ENCODE data around the gene MEST. TPM values are rescaled to one million over a fixed set of nuclear protein-coding genes. Genes with fewer than 3 reads are reported as not detected.

The MEST gene
- total and polyA plus RNA-seq, 10 of the 15 experiments (the other 5 are each of a cell fraction or from before 2014, with no cell fraction given), result 1.0 to 18.2 (median 8.2) TPM

DNA sequence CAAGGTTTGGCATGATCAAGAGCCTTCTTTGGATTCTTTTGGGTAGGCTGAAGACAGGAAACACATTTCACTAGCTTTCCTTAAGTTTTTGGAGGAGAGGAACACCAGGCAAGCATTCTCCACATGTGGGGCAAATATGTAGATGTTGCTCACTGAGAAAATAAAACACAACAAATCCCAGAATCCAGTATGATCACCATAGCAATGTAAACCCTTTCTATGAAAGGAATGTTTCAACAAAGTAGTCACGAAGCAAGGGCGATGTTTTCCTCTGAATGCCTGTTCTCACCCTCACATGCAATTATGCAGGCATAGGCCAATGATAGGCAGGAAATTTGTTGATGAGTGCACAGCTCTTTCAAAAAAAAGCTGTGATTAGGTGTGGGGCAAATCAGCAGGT lies 30.6 kb upstream of the MEST start (continued):
- TF ChIP-seq, protein P1, sequence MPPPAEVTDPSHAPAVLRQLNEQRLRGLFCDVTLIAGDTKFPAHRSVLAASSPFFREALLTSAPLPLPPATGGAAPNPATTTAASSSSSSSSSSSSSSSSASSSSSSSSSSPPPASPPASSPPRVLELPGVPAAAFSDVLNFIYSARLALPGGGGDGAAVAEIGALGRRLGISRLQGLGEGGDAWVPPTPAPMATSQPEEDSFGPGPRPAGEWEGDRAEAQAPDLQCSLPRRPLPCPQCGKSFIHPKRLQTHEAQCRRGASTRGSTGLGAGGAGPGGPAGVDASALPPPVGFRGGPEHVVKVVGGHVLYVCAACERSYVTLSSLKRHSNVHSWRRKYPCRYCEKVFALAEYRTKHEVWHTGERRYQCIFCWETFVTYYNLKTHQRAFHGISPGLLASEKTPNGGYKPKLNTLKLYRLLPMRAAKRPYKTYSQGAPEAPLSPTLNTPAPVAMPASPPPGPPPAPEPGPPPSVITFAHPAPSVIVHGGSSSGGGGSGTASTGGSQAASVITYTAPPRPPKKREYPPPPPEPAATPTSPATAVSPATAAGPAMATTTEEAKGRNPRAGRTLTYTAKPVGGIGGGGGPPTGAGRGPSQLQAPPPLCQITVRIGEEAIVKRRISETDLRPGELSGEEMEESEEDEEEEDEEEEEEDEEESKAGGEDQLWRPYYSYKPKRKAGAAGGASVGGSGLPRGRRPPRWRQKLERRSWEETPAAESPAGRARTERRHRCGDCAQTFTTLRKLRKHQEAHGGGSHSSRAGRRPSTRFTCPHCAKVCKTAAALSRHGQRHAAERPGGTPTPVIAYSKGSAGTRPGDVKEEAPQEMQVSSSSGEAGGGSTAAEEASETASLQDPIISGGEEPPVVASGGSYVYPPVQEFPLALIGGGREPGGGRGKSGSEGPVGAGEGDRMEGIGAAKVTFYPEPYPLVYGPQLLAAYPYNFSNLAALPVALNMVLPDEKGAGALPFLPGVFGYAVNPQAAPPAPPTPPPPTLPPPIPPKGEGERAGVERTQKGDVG (CRISPR knock-in tag; IDR thresholded peaks at IDR 0.05), result no peak
- TF ChIP-seq RELA (IDR thresholded peaks at IDR 0.05; ENCODE audit: borderline replicate concordance, partially characterized antibody) (no peak), RAD21 (IDR thresholded peaks at IDR 0.05; ENCODE audit: insufficient read depth, low read depth, low read length) (no peak), SPI1 (IDR thresholded peaks at IDR 0.05; ENCODE audit: borderline replicate concordance, insufficient read depth, low read depth, low read length) (no peak), NR2C1 (IDR thresholded peaks at IDR 0.05) (no peak)

DNA sequence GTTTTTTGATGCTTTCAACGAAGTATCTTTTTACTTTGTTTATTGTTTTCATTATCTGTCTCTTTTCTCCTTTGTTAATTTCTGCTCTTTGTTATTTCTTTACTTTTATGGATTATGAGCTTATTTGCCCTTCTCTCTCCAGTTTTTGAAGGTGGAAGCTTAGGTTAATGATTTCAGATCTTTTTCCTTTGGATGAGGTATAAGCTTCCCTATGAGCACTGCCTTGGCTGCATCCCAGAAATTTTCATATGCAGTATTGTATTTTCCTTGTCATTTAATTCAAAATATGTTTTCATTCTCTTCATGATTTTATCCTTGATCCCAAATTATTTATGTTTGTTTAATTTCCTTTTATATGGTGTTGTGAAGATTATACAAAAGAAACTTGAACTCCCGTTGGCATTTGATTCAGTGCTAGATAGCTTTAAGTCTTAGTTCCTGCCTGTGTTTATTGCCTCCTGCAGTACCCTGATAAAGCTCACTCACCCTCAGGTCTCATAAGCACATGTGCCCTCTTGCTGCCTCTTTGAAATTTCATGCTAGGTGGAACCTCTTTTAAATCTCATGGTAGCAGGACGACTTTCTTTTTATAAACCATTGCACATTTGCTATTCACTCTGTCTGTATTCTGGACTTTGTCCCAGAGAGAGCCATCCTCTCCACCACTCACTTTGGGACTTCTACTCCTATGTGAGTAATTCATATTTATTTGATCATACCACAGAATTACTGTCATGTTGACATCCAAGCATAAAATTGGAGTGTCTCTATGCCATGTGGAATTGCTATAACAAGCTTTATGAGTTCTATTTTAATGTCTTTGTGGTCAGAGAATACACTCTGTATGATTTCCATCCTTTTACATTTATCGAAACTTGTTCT lies 28.1 kb upstream of the MEST start:
- Histone ChIP-seq H3K27me3 (replicated peaks in 1 of 2; ENCODE audit: control insufficient read depth in 2 of 2, insufficient read depth in 2 of 2, low read length in 1 of 2) (no peaks in the 10 kb centered on the region; a peak in 1 of 4 replicates), H3K4me3 (no peak overlapping the region), H3K4me1 (ENCODE audit: control insufficient read depth, insufficient read depth, low read length) (no peaks in the 10 kb centered on the region), H3K4me2 (ENCODE audit: control insufficient read depth, insufficient read depth) (no peak overlapping the region), H3K27ac (ENCODE audit: control insufficient read depth, insufficient read depth) (no peak overlapping the region), H3K9me3 (replicated peaks; ENCODE audit: control insufficient read depth, insufficient read depth, low read length) (peaks cover 3% of the 10 kb centered on the region; the same call in 2 of the 3 replicates), H3K79me2 (ENCODE audit: control insufficient read depth, insufficient read depth, low read length) (no peaks in the 10 kb centered on the region), H3K36me3 (ENCODE audit: control insufficient read depth in 2 of 2, insufficient read depth in 2 of 2, low read length in 1 of 2) (no peaks in the 10 kb centered on the region), H4K20me1 (ENCODE audit: control insufficient read depth, insufficient read depth) (no peaks in the 10 kb centered on the region), H2AFZ (ENCODE audit: control insufficient read depth, low read depth, low read length) (no peak overlapping the region), H3K9ac (ENCODE audit: control insufficient read depth, insufficient read depth, low read length) (no peak overlapping the region)
- WGBS (ENCODE audit: insufficient coverage, insufficient replicate concordance, low lambda C conversion rate, missing lambda C conversion rate), result 41% methylated on average over 4 of the region's 4 CpGs
- in situ Hi-C loops (cut with MboI) (no loop called here), intact Hi-C loops (cut with micrococcal nuclease; ENCODE audit: unreplicated experiment) (no loop called here)
- ATAC-seq (no peak), FAIRE-seq (no peak), DNase-seq (ENCODE audit: low read depth, low spot score) (no peak)
- RAD21 ChIA-PET (ENCODE audit: unreplicated experiment), result interaction anchor here (1.1 kb wide), 1 partner anchor 9 kb away, joined by 3 read pairs; no protein-coding TSS in a partner anchor
- SMC1A ChIA-PET (ENCODE audit: uncharacterized antibody, unreplicated experiment), result interaction anchor here (0.7 to 1.1 kb wide), 2 partner anchors 13 to 40 kb away, joined by 3 to 5 read pairs; no protein-coding TSS in a partner anchor
- CTCF ChIA-PET, result interaction anchor here (0.8 to 1.2 kb wide), 4 partner anchors 8 to 51 kb away, joined by 3 read pairs; no protein-coding TSS in a partner anchor
- POLR2A ChIA-PET, result interaction anchor here (0.5 kb wide), 1 partner anchor 46 kb away, joined by 3 read pairs; no protein-coding TSS in a partner anchor
- BruUV-seq (replicated peaks), result no TSS peak
- TF ChIP-seq, protein P2, sequence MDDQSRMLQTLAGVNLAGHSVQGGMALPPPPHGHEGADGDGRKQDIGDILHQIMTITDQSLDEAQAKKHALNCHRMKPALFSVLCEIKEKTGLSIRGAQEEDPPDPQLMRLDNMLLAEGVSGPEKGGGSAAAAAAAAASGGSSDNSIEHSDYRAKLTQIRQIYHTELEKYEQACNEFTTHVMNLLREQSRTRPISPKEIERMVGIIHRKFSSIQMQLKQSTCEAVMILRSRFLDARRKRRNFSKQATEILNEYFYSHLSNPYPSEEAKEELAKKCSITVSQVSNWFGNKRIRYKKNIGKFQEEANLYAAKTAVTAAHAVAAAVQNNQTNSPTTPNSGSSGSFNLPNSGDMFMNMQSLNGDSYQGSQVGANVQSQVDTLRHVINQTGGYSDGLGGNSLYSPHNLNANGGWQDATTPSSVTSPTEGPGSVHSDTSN (IDR thresholded peaks at IDR 0.05; ENCODE audit: insufficient replicate concordance, low read depth, low read length), result no peak
- TF ChIP-seq, protein P3, sequence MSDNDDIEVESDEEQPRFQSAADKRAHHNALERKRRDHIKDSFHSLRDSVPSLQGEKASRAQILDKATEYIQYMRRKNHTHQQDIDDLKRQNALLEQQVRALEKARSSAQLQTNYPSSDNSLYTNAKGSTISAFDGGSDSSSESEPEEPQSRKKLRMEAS (IDR thresholded peaks at IDR 0.05; ENCODE audit: low read depth, low read length), result no peak
- TF ChIP-seq, protein P4, sequence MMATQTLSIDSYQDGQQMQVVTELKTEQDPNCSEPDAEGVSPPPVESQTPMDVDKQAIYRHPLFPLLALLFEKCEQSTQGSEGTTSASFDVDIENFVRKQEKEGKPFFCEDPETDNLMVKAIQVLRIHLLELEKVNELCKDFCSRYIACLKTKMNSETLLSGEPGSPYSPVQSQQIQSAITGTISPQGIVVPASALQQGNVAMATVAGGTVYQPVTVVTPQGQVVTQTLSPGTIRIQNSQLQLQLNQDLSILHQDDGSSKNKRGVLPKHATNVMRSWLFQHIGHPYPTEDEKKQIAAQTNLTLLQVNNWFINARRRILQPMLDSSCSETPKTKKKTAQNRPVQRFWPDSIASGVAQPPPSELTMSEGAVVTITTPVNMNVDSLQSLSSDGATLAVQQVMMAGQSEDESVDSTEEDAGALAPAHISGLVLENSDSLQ (IDR thresholded peaks at IDR 0.05), result no peak
- TF ChIP-seq RFX5 (IDR thresholded peaks at IDR 0.05; ENCODE audit: low read depth, low read length), result no peak
- TF ChIP-seq, protein P5, sequence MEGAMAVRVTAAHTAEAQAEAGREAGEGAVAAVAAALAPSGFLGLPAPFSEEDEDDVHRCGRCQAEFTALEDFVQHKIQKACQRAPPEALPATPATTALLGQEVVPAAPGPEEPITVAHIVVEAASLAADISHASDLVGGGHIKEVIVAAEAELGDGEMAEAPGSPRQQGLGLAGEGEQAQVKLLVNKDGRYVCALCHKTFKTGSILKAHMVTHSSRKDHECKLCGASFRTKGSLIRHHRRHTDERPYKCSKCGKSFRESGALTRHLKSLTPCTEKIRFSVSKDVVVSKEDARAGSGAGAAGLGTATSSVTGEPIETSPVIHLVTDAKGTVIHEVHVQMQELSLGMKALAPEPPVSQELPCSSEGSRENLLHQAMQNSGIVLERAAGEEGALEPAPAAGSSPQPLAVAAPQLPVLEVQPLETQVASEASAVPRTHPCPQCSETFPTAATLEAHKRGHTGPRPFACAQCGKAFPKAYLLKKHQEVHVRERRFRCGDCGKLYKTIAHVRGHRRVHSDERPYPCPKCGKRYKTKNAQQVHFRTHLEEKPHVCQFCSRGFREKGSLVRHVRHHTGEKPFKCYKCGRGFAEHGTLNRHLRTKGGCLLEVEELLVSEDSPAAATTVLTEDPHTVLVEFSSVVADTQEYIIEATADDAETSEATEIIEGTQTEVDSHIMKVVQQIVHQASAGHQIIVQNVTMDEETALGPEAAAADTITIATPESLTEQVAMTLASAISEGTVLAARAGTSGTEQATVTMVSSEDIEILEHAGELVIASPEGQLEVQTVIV (IDR thresholded peaks at IDR 0.05; ENCODE audit: borderline replicate concordance, partially characterized antibody), result no peak
- TF ChIP-seq RAD51 (IDR thresholded peaks at IDR 0.05), result no peak
- no peak for TF ChIP-seq ATF7 (IDR thresholded peaks at IDR 0.05; ENCODE audit: low read depth)

Data from GM12878 (cell line).